B cell (primary cell): ENCODE measurements around the gene LDLRAD3. TPM values are rescaled to one million over a fixed set of nuclear protein-coding genes. Genes with fewer than 3 reads are reported as not detected.

Source experiments
- ATAC-seq: fragments of 200-7000 bp; cut with Tn5 transposase; one replicate; pipeline ENCODE4 v1.10.0; 2021; ENCODE audit warnings: low read depth, mild to moderate bottlenecking, moderate number of reproducible peaks, moderate library complexity
- CTCF ChIA-PET: fragments of 350-600 bp; sonication (Branson Sonifier 250); formaldehyde crosslinking; loops from one replicate; lab custom pipeline; 2021; ENCODE audit warnings: antibody characterized with exemption, inconsistent platforms; lab: Charles Lee
- POLR2A ChIA-PET: fragments of 350-600 bp; sonication (Branson Sonifier 250); formaldehyde crosslinking; loops from one replicate; lab custom pipeline; 2021; ENCODE audit warnings: antibody characterized with exemption; lab: Charles Lee
- DNase-seq: peaks from one replicate; pipeline ENCODE4 v3.0.0; 2013
- H2AFZ ChIP-seq: 2 replicates; pipeline ENCODE4 v1.6.1; 2012; ENCODE audit warnings: mild to moderate bottlenecking, low read depth, low read length; ENCODE audit not compliant: insufficient read depth, poor library complexity, severe bottlenecking
- H3K27ac ChIP-seq, 2 donors: 1 replicate in 1 of 2; 2 replicates in 1 of 2; pipeline ENCODE4 v1.5.1; 2012 to 2013; ENCODE audit warnings: low read length in 2 of 2, mild to moderate bottlenecking in 2 of 2, moderate library complexity in 1 of 2
- H3K27me3 ChIP-seq, 4 experiments: fragments of 200-600 bp in 1 of 4; sonication (generic) in 1 of 4; replicated peaks in 1 of 4; 1 replicate in 2 of 4; 2 replicates in 2 of 4; pipeline versions ENCODE4 v1.6.1 to v1.7.0; 2013 to 2016; ENCODE audit warnings: low read length in 3 of 4, mild to moderate bottlenecking in 2 of 4, mixed read lengths in 1 of 4, moderate library complexity in 1 of 4; ENCODE audit not compliant: insufficient read depth in 4 of 4, control insufficient read depth in 3 of 4; ENCODE audit errors: control extremely low read depth in 1 of 4
- H3K36me3 ChIP-seq, 2 experiments: replicated peaks in 1 of 2; 1 replicate in 1 of 2; 2 replicates in 1 of 2; pipeline versions ENCODE4 v1.6.1 to v1.7.1; 2013; ENCODE audit warnings: low read length in 1 of 2; ENCODE audit not compliant: insufficient read depth in 2 of 2, control insufficient read depth in 1 of 2; ENCODE audit errors: control extremely low read depth in 1 of 2, extremely low read depth in 1 of 2
- H3K4me1 ChIP-seq, 2 donors: fragments of 200-600 bp in 1 of 2; sonication (generic) in 1 of 2; 1 replicate in 1 of 2; 2 replicates in 1 of 2; pipeline versions ENCODE4 v1.5.1 to v1.6.1; 2013 to 2017; ENCODE audit warnings: low read length in 2 of 2; ENCODE audit not compliant: control insufficient read depth in 2 of 2, insufficient read depth in 2 of 2
- H3K4me2 ChIP-seq: replicated peaks from 2 replicates; pipeline ENCODE3; 2012; ENCODE audit warnings: mild to moderate bottlenecking, low read depth, low read length; ENCODE audit not compliant: poor library complexity, severe bottlenecking
- H3K4me3 ChIP-seq, 5 experiments: fragments of 200-600 bp in 1 of 5; sonication (generic) in 1 of 5; 1 replicate in 3 of 5; 2 replicates in 2 of 5; pipeline versions ENCODE4 v1.5.1 to v1.7.0; 2011 to 2016; ENCODE audit warnings: low read length in 4 of 5, mild to moderate bottlenecking in 4 of 5, low read depth in 2 of 5, control low read depth in 1 of 5, moderate library complexity in 1 of 5; ENCODE audit not compliant: insufficient read depth in 1 of 5; ENCODE audit errors: control extremely low read depth in 1 of 5, extremely low read depth in 1 of 5
- H3K79me2 ChIP-seq: fragments of 200-600 bp; sonication (generic); one replicate; pipeline ENCODE4 v1.6.0; 2016; ENCODE audit warnings: low read length; ENCODE audit not compliant: control insufficient read depth, insufficient read depth
- H3K9ac ChIP-seq: fragments of 200-600 bp; sonication (generic); 2 replicates; pipeline ENCODE4 v1.6.1; 2017; ENCODE audit warnings: mild to moderate bottlenecking, low read length, moderate library complexity
- H3K9me3 ChIP-seq, 3 donors: one replicate each; pipeline versions ENCODE4 v1.6.1 to v1.7.1; 2013; ENCODE audit warnings: low read length in 2 of 3; ENCODE audit not compliant: control insufficient read depth in 2 of 3, insufficient read depth in 1 of 3; ENCODE audit errors: control extremely low read depth in 1 of 3
- H4K20me1 ChIP-seq: 2 replicates; pipeline ENCODE4 v1.6.0; 2012; ENCODE audit warnings: mild to moderate bottlenecking, low read length; ENCODE audit not compliant: insufficient read depth, control insufficient read depth, poor library complexity, severe bottlenecking
- H3K27ac Mint-ChIP-seq: one replicate; pipeline ENCODE4 v1.8.0; 2021; ENCODE audit warnings: mixed read lengths
- H3K27me3 Mint-ChIP-seq: one replicate; pipeline ENCODE4 v1.8.0; 2021; ENCODE audit warnings: mixed read lengths
- H3K4me1 Mint-ChIP-seq: one replicate; pipeline ENCODE4 v1.8.0; 2021; ENCODE audit warnings: mixed read lengths
- H3K4me3 Mint-ChIP-seq: one replicate; pipeline ENCODE4 v1.8.0; 2021; ENCODE audit warnings: mixed read lengths
- H3K9me3 Mint-ChIP-seq: one replicate; pipeline ENCODE4 v1.8.0; 2022; ENCODE audit warnings: mixed read lengths; ENCODE audit not compliant: insufficient read depth
- EZH2 ChIP-seq: IDR thresholded peaks from 2 replicates; pipeline ENCODE4 v1.6.1; 2012; ENCODE audit warnings: borderline replicate concordance, low read depth, mild to moderate bottlenecking, moderate library complexity, low read length; ENCODE audit not compliant: insufficient read depth, poor library complexity, severe bottlenecking
- WGBS: methylation state at CpG from one replicate; pipeline ENCODE4 v1.1.5; 2013; ENCODE audit warnings: missing lambda C conversion rate; ENCODE audit not compliant: insufficient coverage; 5-methylcytosine and 5-hydroxymethylcytosine counted together
- intact Hi-C: fragments of 100-400 bp; cut with micrococcal nuclease; formaldehyde crosslinking; loops from one replicate; pipeline ENCODE4 v1.10.0; 2022
- polyA plus RNA-seq: library from polyadenylated mRNA; depleted of rRNA; stranded (reverse); fragments of >200 nt; gene quantifications from 2 replicates; pipeline ENCODE4 v1.2.3, GENCODE V29; 2012
- total RNA-seq, 2 donors: library from RNA; stranded (reverse); fragments of 120-200 nt in 1 of 2; gene quantifications; 1 replicate in 1 of 2; 2 replicates in 1 of 2; pipeline versions ENCODE4 v1.2.3 to v1.2.4, GENCODE V29; 2013 to 2022
- TF ChIP-seq, protein P1 (sequence below): fragments of 200-600 bp; IDR thresholded peaks from one replicate; pipeline ENCODE4 v1.8.0; 2022; ENCODE audit warnings: antibody characterized with exemption, mild to moderate bottlenecking

Gene LDLRAD3
- total and polyA plus RNA-seq, 2 donors (not counting 1 experiment from before 2014, with no cell fraction given), result 0.01 TPM; not detected in 1

DNA sequence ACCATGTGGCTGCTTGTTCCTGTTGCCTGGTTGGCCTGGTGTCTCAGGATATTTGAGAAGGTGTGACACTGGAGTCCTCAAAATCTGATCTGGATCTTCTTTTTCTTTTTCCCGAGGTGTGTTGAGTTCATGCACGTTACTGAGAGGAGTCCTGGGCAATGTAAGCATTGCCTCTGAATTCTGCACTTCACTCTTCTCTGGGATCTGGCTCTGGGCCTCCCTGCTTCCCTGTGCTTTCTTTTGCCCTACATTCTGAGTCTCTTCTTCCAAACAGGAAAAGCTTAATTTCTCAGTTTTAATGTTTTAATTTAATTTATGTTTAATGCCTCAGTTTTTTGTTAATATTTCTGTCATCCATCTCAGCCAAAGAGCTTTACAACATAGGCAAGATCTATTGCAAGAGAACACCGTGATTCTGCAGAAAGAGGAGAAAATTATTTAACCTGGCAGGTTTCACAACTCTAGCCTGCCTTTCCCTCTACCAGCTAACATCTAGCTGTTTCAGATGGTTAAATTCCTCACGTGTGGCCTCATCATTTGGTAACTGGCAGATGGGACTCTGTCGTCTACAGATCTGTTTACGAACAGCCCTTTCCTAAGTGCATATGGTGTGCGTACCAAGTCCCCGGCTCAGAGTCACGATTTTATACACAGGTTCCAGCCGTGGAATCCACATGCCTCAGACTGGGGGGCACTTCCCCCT, 24.7 kb downstream of the LDLRAD3 start:
- no peak overlapping the region for H3K4me3 Mint-ChIP-seq
- POLR2A ChIA-PET, result no interaction called here

More for the DNA sequence above, 24.7 kb downstream of the LDLRAD3 start:
- Histone ChIP-seq H4K20me1 (no peaks in the 10 kb centered on the region), H2AFZ (no peak overlapping the region), H3K4me3 (no peak overlapping the region), H3K9me3 (peaks cover 0 to 3% (median 0%) of the 10 kb centered on the region in 3 donors), H3K79me2 (no peaks in the 10 kb centered on the region), H3K9ac (no peak overlapping the region), H3K27me3 (peaks cover 0 to 3% (median 0%) of the 10 kb centered on the region in 4 experiments), H3K4me2 (no peak overlapping the region), H3K27ac (no peak overlapping the region), H3K36me3 (no peaks in the 10 kb centered on the region), H3K4me1 (no peaks in the 10 kb centered on the region)
- Mint-ChIP-seq H3K27ac (no peak overlapping the region), H3K9me3 (no peaks in the 10 kb centered on the region), H3K4me1 (no peaks in the 10 kb centered on the region), H3K27me3 (peaks cover 9% of the 10 kb centered on the region)
- WGBS, result 91% methylated on average over 8 of the region's 10 CpGs
- no peak for TF ChIP-seq EZH2
- TF ChIP-seq, protein P1, sequence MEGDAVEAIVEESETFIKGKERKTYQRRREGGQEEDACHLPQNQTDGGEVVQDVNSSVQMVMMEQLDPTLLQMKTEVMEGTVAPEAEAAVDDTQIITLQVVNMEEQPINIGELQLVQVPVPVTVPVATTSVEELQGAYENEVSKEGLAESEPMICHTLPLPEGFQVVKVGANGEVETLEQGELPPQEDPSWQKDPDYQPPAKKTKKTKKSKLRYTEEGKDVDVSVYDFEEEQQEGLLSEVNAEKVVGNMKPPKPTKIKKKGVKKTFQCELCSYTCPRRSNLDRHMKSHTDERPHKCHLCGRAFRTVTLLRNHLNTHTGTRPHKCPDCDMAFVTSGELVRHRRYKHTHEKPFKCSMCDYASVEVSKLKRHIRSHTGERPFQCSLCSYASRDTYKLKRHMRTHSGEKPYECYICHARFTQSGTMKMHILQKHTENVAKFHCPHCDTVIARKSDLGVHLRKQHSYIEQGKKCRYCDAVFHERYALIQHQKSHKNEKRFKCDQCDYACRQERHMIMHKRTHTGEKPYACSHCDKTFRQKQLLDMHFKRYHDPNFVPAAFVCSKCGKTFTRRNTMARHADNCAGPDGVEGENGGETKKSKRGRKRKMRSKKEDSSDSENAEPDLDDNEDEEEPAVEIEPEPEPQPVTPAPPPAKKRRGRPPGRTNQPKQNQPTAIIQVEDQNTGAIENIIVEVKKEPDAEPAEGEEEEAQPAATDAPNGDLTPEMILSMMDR, result no peak
- intact Hi-C loops, result no loop called here
- DNase-seq (no peak), ATAC-seq (no peak)
- CTCF ChIA-PET, result no interaction called here
